ENCODE measurements around the gene DHRS7B.

GRCh38 chr17:21228111-21228510 is 101.3 kb downstream of the DHRS7B start:
- TF ChIP-seq POLR2A (IDR thresholded peaks at IDR 0.05; ENCODE audit: low read depth, low read length) (no peak), POLR2AphosphoS5 (IDR thresholded peaks at IDR 0.05; ENCODE audit: low read depth, low read length) (no peak), TAF1 (IDR thresholded peaks at IDR 0.05; ENCODE audit: low read depth, low read length) (no peak)
